Esophagus squamous epithelium (tissue), 5 donors: Measurements from ENCODE around the gene WFS1. TPM values are rescaled to one million over a fixed set of nuclear protein-coding genes. Genes with fewer than 3 reads are reported as not detected.

Experiments used
- DNase-seq: peaks from one replicate; lab custom pipeline; 2025; lab: John Stamatoyannopoulos, UW
- H3K27ac ChIP-seq, 4 donors: fragments of 200-600 bp; sonication (generic); one replicate each; pipeline ENCODE4 v1.5.1; 2016 to 2019; ENCODE audit warnings: mild to moderate bottlenecking in 1 of 4
- H3K27me3 ChIP-seq, 4 donors: fragments of 200-600 bp; sonication (generic); 1 replicate in 3 of 4; 2 replicates in 1 of 4; pipeline versions ENCODE4 v1.5.1 to v1.6.0; 2017 to 2021; ENCODE audit warnings: antibody characterized with exemption in 1 of 4
- H3K36me3 ChIP-seq, 3 donors: fragments of 200-600 bp; sonication (generic); one replicate each; pipeline ENCODE4 v1.5.1; 2016 to 2019
- H3K4me1 ChIP-seq, 3 donors: fragments of 200-600 bp; sonication (generic); one replicate each; pipeline ENCODE4 v1.5.1; 2017 to 2019
- H3K4me3 ChIP-seq, 4 donors: fragments of 200-600 bp; sonication (generic); 1 replicate in 3 of 4; 2 replicates in 1 of 4; pipeline ENCODE4 v1.5.1; 2016 to 2019; ENCODE audit warnings: mild to moderate bottlenecking in 2 of 4, moderate library complexity in 1 of 4
- H3K9me3 ChIP-seq, 3 donors: fragments of 200-600 bp; sonication (generic); one replicate each; pipeline ENCODE4 v1.5.1; 2016 to 2019
- CTCF ChIP-seq, 6 experiments: fragments of 450-650 bp in 4 of 6; fragments of 200-600 bp in 2 of 6; sonication (generic) in 2 of 6; IDR thresholded peaks; one replicate each; pipeline ENCODE4 v1.5.1; 2016 to 2019; ENCODE audit warnings: antibody characterized with exemption in 6 of 6, mild to moderate bottlenecking in 4 of 6, moderate library complexity in 4 of 6
- POLR2A ChIP-seq, 4 donors: fragments of 450-650 bp; IDR thresholded peaks; one replicate each; pipeline ENCODE4 v1.6.1; 2017; ENCODE audit warnings: antibody characterized with exemption in 4 of 4, mild to moderate bottlenecking in 4 of 4, moderate library complexity in 3 of 4
- WGBS, 2 donors: methylation state at CpG; one replicate each; pipeline ENCODE4 v1.1.5; 2018; 5-methylcytosine and 5-hydroxymethylcytosine counted together
- intact Hi-C: fragments of 100-400 bp; cut with DNase I; formaldehyde crosslinking; loops from one replicate; pipeline ENCODE4 v1.15.0; 2022
- total RNA-seq, 4 donors: library from RNA; depleted of rRNA; stranded (reverse); fragments of >200 nt; gene quantifications; one replicate each; pipeline ENCODE4 v1.1.0, GENCODE V29; 2016
- donor health status: DM: yes; HTN: yes; CAD: no.

Gene WFS1
- total RNA-seq, 4 donors from 2014 or later, result 6.5 to 20.4 (median 9.6) TPM

GRCh38 chr4:6275351-6275750, 5.7 kb downstream of the WFS1 start:
- intact Hi-C loops, result no loop called here
- Histone ChIP-seq H3K27ac (peak overlapping the region in 2 of 4 donors; percentile 73 to 84), H3K27me3 (peaks cover 0 to 30% (median 0%) of the 10 kb centered on the region in 4 donors)

GRCh38 chr4:6275898-6276806, 6.5 kb downstream of the WFS1 start:
- Histone ChIP-seq H3K36me3 (no peaks in the 10 kb centered on the region), H3K4me1 (peaks cover 33 to 99% (median 71%) of the 10 kb centered on the region in 3 donors), H3K4me3 (peak overlapping the region in 1 of 4 donors; percentile 15), H3K27ac (peak overlapping the region; percentile 37 to 84 (median 75)), H3K9me3 (no peaks in the 10 kb centered on the region), H3K27me3 (peaks cover 0 to 24% (median 0%) of the 10 kb centered on the region in 4 donors)
- DNase-seq, result no peak
- WGBS, 2 donors, result 56 to 85% methylated on average over 8 to 18 of the region's 22 CpGs
- intact Hi-C loops, result no loop called here
- no peak for TF ChIP-seq POLR2A (IDR thresholded peaks at IDR 0.05)

More at GRCh38 chr4:6275351-6275750, 5.7 kb downstream of the WFS1 start:
- H3K9me3 ChIP-seq, result no peaks in the 10 kb centered on the region
- no peak for TF ChIP-seq CTCF (IDR thresholded peaks at IDR 0.05)
- TF ChIP-seq POLR2A (IDR thresholded peaks at IDR 0.05), result no peak
- peaks cover 40 to 99% (median 70%) of the 10 kb centered on the region in 3 donors for H3K4me1 ChIP-seq
- DNase-seq, result no peak
- no peak overlapping the region for H3K4me3 ChIP-seq
- WGBS, 2 donors, result 68 to 72% methylated on average over 4 to 6 of the region's 10 CpGs
- no peaks in the 10 kb centered on the region for H3K36me3 ChIP-seq

GRCh38 chr4:6277139-6277802, 7.6 kb downstream of the WFS1 start:
- WGBS, 2 donors, result 60 to 90% methylated on average over 1 to 5 of the region's 24 CpGs
- H3K9me3 ChIP-seq, result no peaks in the 10 kb centered on the region
- no peak overlapping the region for H3K4me3 ChIP-seq
- H3K27ac ChIP-seq, result peak overlapping the region; percentile 37 to 84 (median 75)
- peaks cover 0 to 16% (median 0%) of the 10 kb centered on the region in 4 donors for H3K27me3 ChIP-seq
- peaks cover 0 to 9% (median 0%) of the 10 kb centered on the region in 3 donors for H3K36me3 ChIP-seq
- DNase-seq, result no peak
- peaks cover 31 to 99% (median 78%) of the 10 kb centered on the region in 3 donors for H3K4me1 ChIP-seq
- no peak for TF ChIP-seq CTCF (IDR thresholded peaks at IDR 0.05)
- no peak for TF ChIP-seq POLR2A (IDR thresholded peaks at IDR 0.05)
- intact Hi-C loops, result no loop called here

GRCh38 chr4:6277935-6278800, 8.5 kb downstream of the WFS1 start:
- H3K27me3 ChIP-seq, result peaks cover 0 to 16% (median 0%) of the 10 kb centered on the region in 4 donors
- no peaks in the 10 kb centered on the region for H3K9me3 ChIP-seq
- H3K27ac ChIP-seq, result peak overlapping the region; percentile 6 to 84 (median 75)
- H3K4me1 ChIP-seq, result peaks cover 27 to 95% (median 70%) of the 10 kb centered on the region in 3 donors
- no peak overlapping the region for H3K4me3 ChIP-seq
- 50 to 73% methylated on average over 2 to 3 of the region's 21 CpGs for WGBS, 2 donors
- DNase-seq, result no peak
- peaks cover 0 to 9% (median 0%) of the 10 kb centered on the region in 3 donors for H3K36me3 ChIP-seq
- TF ChIP-seq CTCF (IDR thresholded peaks at IDR 0.05) (no peak), POLR2A (IDR thresholded peaks at IDR 0.05) (no peak)
- intact Hi-C loops, result no loop called here

GRCh38 chr4:6278801-6279197, 9.1 kb downstream of the WFS1 start:
- Histone ChIP-seq H3K27me3 (peaks cover 0 to 16% (median 0%) of the 10 kb centered on the region in 4 donors), H3K4me1 (peaks cover 20 to 89% (median 64%) of the 10 kb centered on the region in 3 donors), H3K36me3 (peaks cover 0 to 9% (median 0%) of the 10 kb centered on the region in 3 donors), H3K27ac (peak overlapping the region in 3 of 4 donors; percentile 73 to 84 (median 77)), H3K4me3 (no peak overlapping the region), H3K9me3 (no peaks in the 10 kb centered on the region)
- intact Hi-C loops, result no loop called here
- DNase-seq, result no peak
- TF ChIP-seq CTCF (IDR thresholded peaks at IDR 0.05), result no peak
- no peak for TF ChIP-seq POLR2A (IDR thresholded peaks at IDR 0.05)
- WGBS, 2 donors, result 53 to 60% methylated on average over 1 to 5 of the region's 10 CpGs
